Parathyroid adenoma (tissue), 2 donors: Measurements from ENCODE around the gene RNF149.

Source experiments
- H2AFZ ChIP-seq: fragments of 300-600 bp; sonication (generic); one replicate; pipeline ENCODE4 v1.7.0; 2017; ENCODE audit warnings: antibody characterized with exemption, mild to moderate bottlenecking
- H3K27ac ChIP-seq: fragments of 300-600 bp; sonication (generic); one replicate; pipeline ENCODE4 v1.7.0; 2017
- H3K27me3 ChIP-seq: fragments of 300-600 bp; sonication (generic); one replicate; pipeline ENCODE4 v1.7.0; 2017; ENCODE audit warnings: low read length; ENCODE audit not compliant: control insufficient read depth, insufficient read depth
- H3K36me3 ChIP-seq: fragments of 300-600 bp; sonication (generic); one replicate; pipeline ENCODE4 v1.7.0; 2017; ENCODE audit warnings: low read length; ENCODE audit not compliant: control insufficient read depth, insufficient read depth
- H3K4me1 ChIP-seq: fragments of 300-600 bp; sonication (generic); one replicate; pipeline ENCODE4 v1.7.0; 2017; ENCODE audit warnings: control low read depth
- H3K4me2 ChIP-seq: fragments of 300-600 bp; sonication (generic); one replicate; pipeline ENCODE4 v1.7.0; 2017; ENCODE audit warnings: low read length
- H3K4me3 ChIP-seq: fragments of 300-600 bp; sonication (generic); one replicate; pipeline ENCODE4 v1.7.0; 2017; ENCODE audit warnings: low read depth, low read length
- H3K79me2 ChIP-seq: fragments of 300-600 bp; sonication (generic); one replicate; pipeline ENCODE4 v1.7.0; 2017; ENCODE audit warnings: control low read depth
- H3K9ac ChIP-seq: fragments of 300-600 bp; sonication (generic); one replicate; pipeline ENCODE4 v1.7.0; 2017; ENCODE audit warnings: mild to moderate bottlenecking
- H3K9me3 ChIP-seq: fragments of 300-600 bp; sonication (generic); one replicate; pipeline ENCODE4 v1.7.0; 2017; ENCODE audit warnings: low read length; ENCODE audit not compliant: control insufficient read depth
- CTCF ChIP-seq: fragments of 300-600 bp; sonication (generic); IDR thresholded peaks from one replicate; pipeline ENCODE4 v1.7.0; 2017; ENCODE audit warnings: antibody characterized with exemption, mild to moderate bottlenecking
- donor health status: primary hyperparathyroidism.

Gene RNF149

DNA sequence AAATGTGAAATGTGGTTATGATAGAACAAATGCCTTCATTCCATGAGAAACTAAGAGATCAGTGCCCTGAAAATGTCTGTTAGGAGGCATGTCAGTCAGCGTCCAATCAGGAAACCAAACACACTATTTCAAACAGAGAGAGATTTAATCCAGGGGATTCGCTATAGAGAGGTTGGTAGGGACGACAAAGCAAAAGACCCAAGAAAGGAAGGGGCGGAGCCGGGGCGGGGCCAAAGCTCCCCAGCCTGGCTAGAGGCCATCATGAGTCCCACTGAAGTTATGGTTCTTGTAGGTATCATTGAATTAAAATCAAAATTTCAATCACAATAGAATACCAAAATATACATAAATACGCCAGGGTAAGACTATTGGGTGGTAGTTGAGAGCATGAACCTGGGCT, 32.9 kb upstream of the RNF149 start:
- H3K36me3 ChIP-seq, result no peaks in the 10 kb centered on the region
- no peaks in the 10 kb centered on the region for H3K27me3 ChIP-seq
- no peak overlapping the region for H3K27ac ChIP-seq
- H3K9ac ChIP-seq, result no peak overlapping the region
- TF ChIP-seq CTCF, result no peak
- no peak overlapping the region for H2AFZ ChIP-seq
- no peaks in the 10 kb centered on the region for H3K4me1 ChIP-seq
- H3K9me3 ChIP-seq, result no peaks in the 10 kb centered on the region
- H3K4me3 ChIP-seq, result no peak overlapping the region
- H3K4me2 ChIP-seq, result no peak overlapping the region
- no peaks in the 10 kb centered on the region for H3K79me2 ChIP-seq

DNA sequence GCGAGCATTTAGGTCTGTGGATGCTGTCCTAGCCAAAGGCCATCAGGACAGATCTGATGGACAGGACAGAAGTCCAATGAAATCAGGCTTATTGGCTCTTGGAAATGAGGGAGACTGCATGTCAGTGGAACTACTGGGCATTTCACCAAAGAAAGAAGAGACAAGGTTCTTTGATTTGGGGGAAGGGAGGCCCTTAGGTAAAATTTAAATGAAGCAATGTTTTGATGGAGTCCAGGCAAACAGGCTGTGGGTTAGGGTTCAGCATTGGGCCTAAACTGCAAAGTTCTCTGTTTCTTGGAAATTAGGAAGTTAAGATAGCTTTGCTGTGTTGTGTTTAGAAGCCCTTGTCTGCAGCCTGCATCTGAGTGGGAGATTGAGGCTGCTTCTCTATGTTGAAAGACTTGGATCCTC, 31.6 kb upstream of the RNF149 start:
- no peaks in the 10 kb centered on the region for H3K36me3 ChIP-seq
- H3K27ac ChIP-seq, result no peak overlapping the region

GRCh38 chr2:101339266-101339880, 30.9 kb upstream of the RNF149 start:
- Histone ChIP-seq H3K4me3 (no peak overlapping the region), H3K27me3 (no peaks in the 10 kb centered on the region), H3K4me2 (no peak overlapping the region), H3K36me3 (no peaks in the 10 kb centered on the region), H2AFZ (no peak overlapping the region), H3K9me3 (no peaks in the 10 kb centered on the region), H3K9ac (no peak overlapping the region), H3K79me2 (no peaks in the 10 kb centered on the region), H3K27ac (no peak overlapping the region), H3K4me1 (no peaks in the 10 kb centered on the region)
- TF ChIP-seq CTCF, result no peak

More for the DNA sequence above, 31.6 kb upstream of the RNF149 start:
- Histone ChIP-seq H2AFZ (peak overlapping the region; percentile 54), H3K27me3 (no peaks in the 10 kb centered on the region), H3K4me1 (no peaks in the 10 kb centered on the region), H3K4me3 (no peak overlapping the region), H3K9ac (no peak overlapping the region), H3K4me2 (no peak overlapping the region), H3K79me2 (no peaks in the 10 kb centered on the region), H3K9me3 (no peaks in the 10 kb centered on the region)
- no peak for TF ChIP-seq CTCF

DNA sequence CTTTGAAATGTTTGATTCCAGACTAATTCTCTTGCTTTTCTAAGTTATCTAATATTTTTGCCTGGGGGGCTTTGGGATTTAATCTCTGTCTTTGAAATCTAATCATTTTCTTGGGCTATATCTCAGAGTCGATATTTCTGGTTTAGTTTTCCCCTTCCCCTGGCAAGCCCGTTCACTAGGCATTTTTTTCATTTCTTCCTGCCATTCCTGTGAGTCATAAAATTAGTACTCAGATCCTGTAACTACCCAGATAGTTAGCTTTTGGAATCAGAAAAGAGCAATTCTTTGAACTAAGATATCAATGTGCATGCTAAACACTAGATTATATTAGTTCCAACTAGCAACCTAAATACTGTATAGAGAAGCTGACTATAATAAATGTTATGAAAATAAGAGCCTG, 29.4 kb upstream of the RNF149 start:
- H3K27me3 ChIP-seq, result no peaks in the 10 kb centered on the region
- H3K27ac ChIP-seq, result no peak overlapping the region
- H3K79me2 ChIP-seq, result no peaks in the 10 kb centered on the region
- TF ChIP-seq CTCF, result no peak
- H2AFZ ChIP-seq, result no peak overlapping the region
- no peaks in the 10 kb centered on the region for H3K4me1 ChIP-seq
- H3K9me3 ChIP-seq, result no peaks in the 10 kb centered on the region
- no peak overlapping the region for H3K4me3 ChIP-seq
- H3K9ac ChIP-seq, result no peak overlapping the region
- H3K36me3 ChIP-seq, result no peaks in the 10 kb centered on the region
- H3K4me2 ChIP-seq, result no peak overlapping the region
